T-helper 9 cell (primary cell): Measurements from ENCODE around the gene CLEC6A.
"Not testable (repeated sequence)": the region's sequence is repeated elsewhere in the genome, so short reads cannot be mapped to it uniquely, and the experiment has no call there.

Experiments used
- DNase-seq: peaks from one replicate; pipeline ENCODE4 v3.0.0-alpha.2; 2020

Gene CLEC6A

GRCh38 chr12:8496074-8496473 lies 40.3 kb downstream of the CLEC6A start:
- not testable (repeated sequence) for DNase-seq

DNA sequence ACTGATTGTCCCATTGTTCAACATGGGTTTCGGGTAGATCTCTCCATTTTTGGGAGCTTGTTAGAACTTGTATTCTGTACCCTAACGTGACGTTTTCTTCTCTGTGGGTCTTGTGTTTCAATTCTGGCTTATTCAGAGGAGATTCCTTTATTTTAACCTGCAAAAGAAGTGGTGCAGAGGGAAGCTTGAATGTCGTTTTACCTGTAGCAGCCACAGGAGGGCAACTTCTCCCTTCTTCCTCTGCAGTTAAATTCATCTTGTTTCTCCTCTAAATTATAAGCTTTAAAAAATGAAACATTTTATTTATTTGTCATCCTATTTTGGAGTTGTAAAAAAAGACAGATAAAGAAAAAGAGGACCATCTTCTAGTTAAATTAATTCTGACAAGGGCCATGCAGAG lies 43.9 kb downstream of the CLEC6A start:
- DNase-seq, result no peak

- no peak for DNase-seq
Measured at GRCh38 chr12:8501720-8502119, 46.0 kb downstream of the CLEC6A start.

DNA sequence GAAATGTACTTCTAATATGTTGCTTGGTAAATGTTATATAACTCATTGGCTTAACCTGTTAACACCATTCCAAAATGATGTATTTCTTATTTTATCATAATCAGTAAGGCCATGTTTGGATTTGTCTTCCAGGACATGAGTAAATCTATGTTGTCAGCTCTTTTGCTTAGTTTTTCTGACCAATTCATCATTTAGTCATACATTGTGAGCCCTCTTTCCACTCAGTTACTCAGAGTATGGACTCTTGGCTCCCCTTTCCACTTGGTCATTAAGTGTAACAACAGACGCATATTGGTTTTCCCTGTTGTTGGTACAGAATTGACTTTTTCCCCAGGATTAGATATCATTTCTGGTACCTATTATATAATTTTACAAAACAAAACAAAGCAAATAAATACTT lies 48.6 kb downstream of the CLEC6A start:
- no peak for DNase-seq

DNA sequence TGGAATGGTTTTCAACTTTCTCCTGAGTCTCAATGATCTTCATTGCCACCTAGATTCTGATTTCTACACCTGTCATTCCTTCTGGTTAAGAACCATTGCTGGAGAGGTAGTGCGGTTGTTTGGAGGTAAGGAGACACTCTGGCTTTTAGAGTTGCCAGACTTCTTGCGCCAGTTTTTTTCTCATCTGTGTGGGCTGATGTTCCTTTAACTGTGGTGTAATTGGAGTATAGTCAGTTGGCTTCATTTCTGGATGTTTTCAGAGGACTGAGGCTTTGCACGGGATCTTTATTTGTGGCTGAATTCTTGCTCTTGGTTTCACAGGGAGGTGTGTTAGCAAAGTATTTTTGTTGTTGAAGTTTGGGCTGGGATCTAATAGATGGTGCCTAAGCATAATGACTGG lies 51.8 kb downstream of the CLEC6A start:
- no peak for DNase-seq

GRCh38 chr12:8508223-8508622 lies 52.5 kb downstream of the CLEC6A start:
- DNase-seq, result no peak

DNA sequence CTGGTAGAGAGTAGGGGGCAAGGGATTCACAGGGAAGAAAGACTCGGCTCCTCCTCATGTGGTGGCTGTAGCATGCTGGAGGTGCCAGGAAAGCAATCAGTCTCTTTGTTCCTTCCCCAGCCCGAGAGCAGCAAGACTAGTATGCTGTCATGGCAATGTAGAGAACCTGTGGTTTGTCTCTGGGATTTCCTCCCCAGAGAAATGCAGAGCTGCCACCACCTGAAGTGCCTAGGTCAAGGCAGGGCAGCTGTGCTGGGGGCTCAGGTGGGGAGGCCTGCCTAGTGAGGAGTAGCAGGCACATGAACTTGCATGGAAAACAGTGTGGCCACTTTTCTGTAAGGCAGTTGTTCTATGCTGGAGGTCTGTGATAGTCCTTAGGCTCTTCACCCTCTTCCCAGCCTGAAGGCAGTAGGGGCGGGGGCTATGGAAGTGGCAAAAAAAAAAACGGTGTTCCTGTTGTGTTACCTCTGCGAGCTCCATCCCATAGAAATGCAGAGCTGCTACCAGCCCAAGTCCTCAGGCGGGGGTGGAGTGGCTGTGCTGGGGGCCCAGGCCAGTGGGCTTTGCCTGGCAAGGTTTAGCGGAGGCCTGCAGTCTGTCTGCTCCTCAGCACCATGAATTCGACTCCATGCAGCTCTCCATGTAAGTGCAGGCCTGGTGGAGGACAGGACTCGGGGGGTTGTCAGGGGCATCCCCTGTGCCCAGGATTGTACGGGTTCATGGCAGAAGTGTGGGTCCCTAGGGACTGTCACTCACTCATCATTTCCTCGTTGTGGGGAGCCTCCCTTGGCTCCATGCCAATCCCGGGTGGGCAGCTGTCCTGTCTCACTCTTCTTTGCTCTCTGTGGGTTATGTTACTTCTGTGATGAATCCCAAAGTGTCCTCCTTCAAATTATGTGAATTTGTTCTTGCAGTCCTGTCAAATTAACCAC lies 53.4 kb downstream of the CLEC6A start:
- DNase-seq, result no peak

- DNase-seq, result no peak
Measured at GRCh38 chr12:8513256-8513655, 57.5 kb downstream of the CLEC6A start, which contains the start of gene CLEC4D. CLEC4D (plus strand) TSS chr12:8513503; CDS start chr12:8513733, 230 bp downstream.

DNA sequence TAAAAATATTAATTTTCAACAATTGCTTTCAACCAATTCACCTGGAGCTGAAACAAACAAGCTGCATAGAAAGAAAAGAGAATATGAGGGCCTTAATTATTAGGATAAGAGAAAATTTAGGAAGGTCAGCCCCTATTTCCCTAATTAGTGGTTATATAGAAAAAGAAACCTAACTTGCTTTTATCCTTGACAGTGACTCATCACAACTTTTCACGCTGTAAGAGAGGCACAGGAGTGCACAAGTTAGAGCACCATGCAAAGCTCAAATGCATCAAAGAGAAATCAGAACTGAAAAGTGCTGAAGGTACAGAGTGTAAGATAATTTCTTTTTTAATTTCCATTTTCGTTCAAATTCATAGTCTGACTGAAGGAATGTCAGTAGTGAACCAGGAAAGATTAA lies 62.2 kb downstream of the CLEC6A start:
- DNase-seq, result no peak

DNA sequence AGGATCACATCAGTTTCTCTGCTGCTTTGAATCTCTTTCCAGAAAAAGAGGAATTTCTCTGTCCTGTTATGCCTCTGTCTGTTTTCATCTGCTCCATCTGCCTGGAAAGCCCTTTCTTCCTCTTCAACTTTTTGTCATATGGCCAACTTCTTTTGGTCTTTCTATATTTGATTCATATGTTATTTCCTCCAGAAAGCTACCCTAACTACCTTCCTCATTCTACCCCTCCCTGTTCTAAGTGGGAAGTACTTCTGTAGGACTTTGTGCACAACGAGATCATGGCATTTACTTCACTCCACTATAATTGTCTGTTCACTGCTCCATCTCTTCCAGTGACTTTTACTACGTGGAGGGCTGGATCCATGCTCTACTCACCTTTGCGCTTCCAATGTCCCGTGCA lies 63.4 kb downstream of the CLEC6A start:
- DNase-seq, result no peak

- no peak for DNase-seq
Measured at GRCh38 chr12:8527250-8528130, 71.7 kb downstream of the CLEC6A start.
